Suppressor macrophage treated with lipopolysaccharide for 4 hours (primary cell): ENCODE data around the gene CD209.
A peak's percentile ranks its signal among the peaks of the same experiment; 100 is the strongest.
"Not testable (repeated sequence)": the region's sequence is repeated elsewhere in the genome, so short reads cannot be mapped to it uniquely, and the experiment has no call there.

Experiments used
- DNase-seq: peaks from one replicate; pipeline ENCODE4 v3.0.0-alpha.2; 2020

The CD209 gene

DNA sequence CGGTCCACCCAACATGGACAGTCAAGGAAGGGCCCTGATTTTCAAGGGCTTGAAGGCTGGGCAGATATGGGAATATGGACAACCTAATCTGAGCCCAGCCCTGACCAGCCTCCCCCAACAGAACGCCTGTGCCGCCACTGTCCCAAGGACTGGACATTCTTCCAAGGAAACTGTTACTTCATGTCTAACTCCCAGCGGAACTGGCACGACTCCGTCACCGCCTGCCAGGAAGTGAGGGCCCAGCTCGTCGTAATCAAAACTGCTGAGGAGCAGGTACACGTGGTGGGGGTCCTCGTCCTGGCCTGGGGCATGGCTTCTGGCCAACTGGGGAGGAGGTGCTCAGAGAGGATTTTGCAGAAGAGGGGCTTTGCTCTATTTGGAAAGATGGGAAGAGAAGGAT is 19.2 kb upstream of the CD209 start:
- no peak for DNase-seq

DNA sequence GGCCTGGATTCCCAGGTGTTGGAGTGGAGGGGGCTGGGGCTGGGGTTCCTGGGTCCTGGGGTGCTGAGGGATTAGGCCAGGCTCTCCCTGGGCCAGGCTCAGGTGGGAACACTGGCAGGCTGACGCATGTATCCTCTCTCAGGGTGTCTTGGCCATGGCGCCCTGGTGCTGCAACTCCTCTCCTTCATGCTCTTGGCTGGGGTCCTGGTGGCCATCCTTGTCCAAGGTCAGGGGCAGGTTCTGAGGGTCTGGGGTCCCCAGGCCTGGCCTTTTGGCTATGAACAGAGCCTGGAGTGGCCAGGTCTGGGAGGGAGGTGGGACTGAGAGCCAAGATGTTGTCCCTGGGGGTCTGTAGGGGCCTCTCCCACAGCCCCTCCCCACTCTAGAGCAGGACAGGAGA is 17.7 kb upstream of the CD209 start:
- not testable (repeated sequence) for DNase-seq

DNA sequence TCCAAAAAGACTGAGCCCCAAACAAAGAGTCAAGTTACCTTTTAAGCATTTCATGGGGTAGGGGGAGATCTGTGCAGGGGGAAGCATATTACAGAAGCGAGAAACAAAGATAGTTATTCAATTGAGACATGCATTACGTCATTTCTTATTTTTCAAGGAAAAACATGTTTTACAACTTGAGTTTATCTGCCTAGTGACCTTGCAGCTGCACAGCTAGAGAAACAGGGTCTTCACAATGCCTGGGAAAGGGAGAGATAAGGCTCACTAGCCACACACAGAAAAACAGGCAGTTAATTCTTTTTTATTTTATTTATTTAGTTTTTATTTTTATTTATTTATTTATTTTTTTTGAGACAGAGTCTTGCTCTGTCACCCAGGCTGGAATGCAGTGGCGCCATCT is 16.8 kb upstream of the CD209 start:
- DNase-seq, result not testable (repeated sequence)

DNA sequence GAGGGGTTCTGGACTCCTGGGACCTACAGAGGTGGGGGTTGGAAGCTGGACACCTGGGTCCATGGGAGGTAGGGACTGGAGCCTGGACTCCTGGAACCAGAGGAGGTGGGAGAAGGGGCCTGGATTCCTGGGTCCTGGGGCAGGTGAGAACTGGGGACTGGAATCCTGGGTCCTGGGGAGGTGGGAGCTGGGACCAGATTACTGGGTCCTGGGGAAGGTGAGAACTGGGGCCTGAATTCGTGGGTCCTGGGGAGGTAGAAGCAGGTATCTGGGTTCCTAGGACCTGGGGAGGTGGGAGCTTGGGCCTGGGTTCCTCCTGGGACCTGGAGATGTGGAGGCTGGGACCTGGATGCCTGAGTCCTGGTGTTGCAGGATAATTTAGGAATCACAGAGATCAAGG is 16.4 kb upstream of the CD209 start:
- DNase-seq, result no peak

DNA sequence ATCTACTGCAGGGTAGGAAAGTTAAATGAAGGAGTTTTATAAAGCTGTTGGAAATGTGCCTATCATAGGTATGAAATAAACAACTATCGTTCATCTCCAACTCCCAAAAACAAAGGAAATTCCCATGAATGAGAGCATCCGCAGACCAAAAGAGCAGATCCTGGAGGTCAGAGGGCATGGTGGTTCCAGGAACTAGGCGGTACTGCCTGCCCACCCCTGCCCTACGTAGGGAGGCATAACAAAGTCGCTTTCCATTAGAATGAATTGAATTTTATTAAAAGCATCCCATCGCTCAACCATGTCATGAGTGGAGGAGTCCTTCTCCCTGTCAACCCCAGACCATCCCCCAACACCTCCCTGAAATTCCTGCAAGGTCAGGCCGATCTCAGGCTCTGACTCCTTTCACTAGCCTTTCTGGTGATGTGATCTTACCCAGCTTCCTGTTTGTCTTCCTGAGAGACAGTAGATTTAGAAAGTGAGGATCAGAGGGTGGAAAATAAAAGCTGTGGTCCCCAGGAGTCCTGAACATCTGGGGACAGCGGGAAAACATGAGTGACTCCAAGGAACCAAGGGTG is 15.5 kb upstream of the CD209 start, which contains the start of gene CLEC4M:
CLEC4M (plus strand) TSS at position 525 of the 575 bp plus-strand sequence; CDS start at position 549, 24 bp downstream.
- DNase-seq, result no peak

DNA sequence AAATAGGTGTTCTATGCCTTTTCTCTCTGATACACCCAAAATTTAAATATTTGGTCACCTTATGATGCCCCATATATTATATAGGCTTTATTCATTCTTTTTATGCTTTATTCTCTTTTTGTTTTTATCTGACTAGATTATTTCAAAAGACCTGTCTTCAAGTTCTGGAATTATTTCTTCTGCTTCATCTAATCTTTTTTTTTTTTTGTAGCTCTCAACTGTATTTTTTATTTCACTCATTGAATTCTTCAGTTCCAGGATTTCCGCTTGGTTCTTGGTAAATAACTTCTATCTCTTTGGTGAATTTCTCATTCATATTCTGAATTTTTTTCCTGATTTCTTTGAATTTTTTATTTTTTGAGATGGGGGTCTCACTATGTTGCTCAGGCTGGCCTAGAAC is 11.8 kb upstream of the CD209 start:
- no peak for DNase-seq

DNA sequence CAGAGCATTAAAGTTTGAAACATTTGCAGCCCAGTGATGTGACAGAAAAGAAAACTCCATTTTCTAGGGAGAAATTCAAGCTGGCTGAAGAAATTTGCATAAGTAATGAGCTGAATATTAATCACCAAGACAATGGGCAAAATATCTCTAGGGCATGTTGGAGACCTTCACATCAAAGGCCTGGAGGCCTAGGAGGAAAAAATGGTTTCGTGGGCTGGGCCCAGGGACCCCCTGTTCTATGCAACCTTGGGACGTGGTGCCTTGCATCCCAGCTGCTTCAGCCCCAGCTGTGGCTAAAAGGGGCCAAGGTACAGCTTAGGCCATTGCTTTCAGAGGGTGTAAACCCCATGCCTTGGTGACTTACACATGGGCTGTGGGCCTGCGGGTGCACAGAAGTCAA is 10.0 kb upstream of the CD209 start:
- DNase-seq, result no peak

DNA sequence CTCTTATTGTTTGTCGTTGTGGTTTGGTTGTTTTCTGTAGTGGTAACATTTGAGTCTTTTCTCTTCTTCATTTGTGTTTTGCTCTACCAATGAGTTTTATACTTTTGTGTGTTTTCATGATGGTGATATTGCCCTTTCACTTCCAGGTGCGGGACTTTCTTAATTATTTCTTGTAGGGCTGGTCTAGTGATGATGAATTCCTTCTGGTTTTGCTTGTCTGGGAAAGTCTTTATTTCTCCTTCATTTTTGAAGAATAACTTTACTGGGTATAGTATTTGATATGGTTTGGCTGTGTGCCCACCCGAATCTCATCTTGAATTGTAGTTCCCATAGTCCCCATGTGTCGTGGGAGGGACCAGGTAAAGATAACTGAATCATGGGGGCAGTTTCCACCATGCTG is 8.9 kb upstream of the CD209 start:
- no peak for DNase-seq

DNA sequence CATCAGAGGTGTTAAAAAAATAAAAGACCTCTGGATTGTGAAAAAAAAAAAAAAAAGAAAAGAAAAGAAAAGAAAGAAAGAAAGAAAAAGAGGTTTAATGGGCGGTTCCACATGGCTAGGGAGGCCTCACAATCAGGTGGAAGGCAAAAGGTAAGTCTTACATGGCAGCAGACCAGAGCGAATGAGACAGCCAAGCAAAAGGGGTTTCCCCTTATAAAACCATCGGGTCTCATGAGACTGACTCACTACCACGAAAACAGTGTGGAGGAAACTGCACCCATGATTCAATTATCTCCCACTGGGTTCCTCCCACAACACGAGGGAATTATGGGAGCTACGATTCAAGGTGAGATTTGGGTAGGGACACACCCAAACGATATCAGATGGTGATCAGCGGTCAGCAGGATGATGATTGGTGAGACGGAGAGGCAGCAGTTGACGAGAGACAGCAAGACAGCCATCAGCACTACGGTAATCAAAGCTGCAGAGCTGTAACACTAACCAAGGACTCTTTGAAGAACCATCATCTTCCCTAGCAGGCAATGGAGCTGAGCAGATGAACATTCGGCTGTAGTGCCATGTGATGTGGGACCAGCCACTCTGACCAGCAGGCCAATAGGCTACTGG is 3.9 kb upstream of the CD209 start:
- DNase-seq, result peak; percentile 86

DNA sequence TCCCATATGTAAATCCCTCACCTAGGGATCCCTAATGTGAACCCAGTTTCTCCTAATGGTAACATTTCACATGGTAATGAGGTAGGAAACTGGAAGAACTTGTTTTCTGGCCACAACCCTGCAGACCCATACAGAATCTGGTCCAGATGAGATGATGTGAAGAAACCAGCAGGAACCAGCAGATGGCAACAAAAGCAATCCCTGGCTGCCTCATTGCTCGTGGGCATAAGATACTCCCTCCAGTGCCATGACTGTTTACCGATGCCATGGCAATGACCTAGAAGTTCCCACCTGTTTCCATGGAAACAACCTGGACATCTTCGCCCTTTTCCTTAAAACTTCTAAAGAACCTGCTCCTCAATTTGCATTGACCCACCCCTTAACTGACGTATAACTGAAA is 1.4 kb upstream of the CD209 start:
- DNase-seq, result peak; percentile 27

DNA sequence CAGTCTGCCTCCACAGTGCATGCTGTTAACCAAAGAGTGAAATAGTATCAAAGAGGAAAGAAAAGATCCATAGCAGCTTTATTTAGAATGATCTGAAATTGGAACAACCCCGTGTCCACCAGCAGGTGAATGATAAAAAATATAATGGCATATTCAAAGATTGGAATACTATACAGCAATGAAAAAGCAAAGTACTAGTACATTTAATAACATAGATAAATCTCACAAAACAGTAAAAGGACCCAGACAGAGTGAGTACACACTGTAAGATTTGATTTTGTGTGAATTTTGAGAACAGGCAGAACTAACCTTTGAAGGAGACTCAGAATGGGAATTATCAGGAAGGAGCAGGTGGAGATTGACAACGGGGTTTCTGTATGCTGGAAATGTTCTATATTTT is 837 bp upstream of the CD209 start:
- no peak for DNase-seq

DNA sequence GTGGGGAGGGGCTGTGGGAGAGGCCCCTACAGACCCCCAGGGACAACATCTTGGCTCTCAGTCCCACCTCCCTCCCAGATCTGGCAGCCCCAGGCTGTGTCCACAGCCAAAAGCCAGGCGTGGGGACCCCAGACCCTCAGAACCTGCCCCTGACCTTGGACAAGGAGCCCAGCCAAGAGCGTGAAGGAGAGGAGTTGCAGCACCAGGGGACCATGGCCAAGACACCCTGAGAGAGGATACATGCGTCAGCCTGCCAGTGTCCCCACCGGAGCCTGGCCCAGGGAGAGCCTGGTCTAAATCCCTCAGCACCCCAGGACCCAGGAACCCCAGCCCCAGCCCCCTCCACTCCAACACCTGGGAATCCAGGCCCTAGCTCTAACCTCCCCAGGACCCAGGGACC is 1.0 kb downstream of the CD209 start:
- DNase-seq, result not testable (repeated sequence)

DNA sequence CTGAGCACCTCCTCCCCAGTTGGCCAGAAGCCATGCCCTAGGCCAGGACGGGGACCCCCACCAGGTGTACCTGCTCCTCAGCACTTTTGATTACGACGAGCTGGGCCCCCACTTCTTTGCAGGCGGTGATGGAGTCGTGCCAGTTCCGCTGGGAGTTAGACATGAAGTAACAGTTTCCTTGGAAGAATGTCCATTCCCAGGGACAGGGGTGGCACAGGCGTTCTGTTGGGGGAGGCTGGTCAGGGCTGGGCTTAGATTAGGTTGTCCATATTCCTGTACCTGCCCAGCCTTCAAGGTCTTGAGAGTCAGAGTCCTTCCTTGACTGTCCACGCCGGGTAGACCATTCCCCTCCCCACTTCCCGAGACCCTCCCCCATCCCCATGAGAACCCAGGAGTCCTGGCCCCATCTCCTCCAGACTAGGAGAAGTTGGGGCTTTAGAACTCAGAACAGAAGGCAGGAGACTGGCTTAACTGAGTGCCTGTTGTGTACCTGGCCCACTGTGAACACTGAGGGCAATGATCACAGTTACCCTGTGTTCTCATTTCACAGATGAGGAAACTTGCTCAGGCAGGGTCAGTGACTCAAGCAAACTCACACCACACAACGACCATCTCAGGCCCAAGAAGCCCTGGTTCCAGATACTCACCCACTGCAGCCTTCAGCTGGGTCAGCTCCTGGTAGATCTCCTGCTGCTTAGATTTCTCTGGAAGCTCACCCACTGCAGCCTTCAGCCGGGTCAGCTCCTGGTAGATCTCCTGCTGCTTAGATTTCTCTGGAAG is 2.3 kb downstream of the CD209 start:
- DNase-seq, result peak; percentile 38

DNA sequence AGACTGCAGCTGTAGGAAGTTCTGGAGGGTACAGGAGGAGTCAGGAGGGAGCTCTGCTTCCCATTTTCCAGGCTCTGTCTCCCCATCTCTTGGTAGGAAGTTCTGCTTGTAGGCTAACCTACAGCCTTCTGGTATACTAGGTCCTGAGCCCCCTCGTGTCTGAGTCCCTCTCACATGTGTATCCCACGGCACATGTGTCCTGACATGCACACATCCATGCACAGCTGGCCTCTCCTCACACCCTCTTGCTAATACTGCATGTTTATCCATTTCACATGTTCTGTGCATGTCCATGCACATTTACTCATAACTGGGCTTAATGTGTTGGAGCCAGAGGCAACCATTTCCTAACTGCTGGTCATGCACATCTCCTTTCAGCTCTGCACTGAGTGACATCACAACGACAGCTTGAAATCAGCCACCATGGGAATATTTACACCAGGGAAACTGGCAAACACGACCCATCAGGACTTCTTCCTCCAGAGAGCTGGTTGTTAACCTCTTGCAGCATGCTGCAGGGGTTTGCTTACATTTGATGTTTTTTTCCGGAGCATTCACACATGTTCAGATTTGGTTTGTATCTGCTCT is 3.0 kb downstream of the CD209 start:
- DNase-seq, result peak; percentile 33

DNA sequence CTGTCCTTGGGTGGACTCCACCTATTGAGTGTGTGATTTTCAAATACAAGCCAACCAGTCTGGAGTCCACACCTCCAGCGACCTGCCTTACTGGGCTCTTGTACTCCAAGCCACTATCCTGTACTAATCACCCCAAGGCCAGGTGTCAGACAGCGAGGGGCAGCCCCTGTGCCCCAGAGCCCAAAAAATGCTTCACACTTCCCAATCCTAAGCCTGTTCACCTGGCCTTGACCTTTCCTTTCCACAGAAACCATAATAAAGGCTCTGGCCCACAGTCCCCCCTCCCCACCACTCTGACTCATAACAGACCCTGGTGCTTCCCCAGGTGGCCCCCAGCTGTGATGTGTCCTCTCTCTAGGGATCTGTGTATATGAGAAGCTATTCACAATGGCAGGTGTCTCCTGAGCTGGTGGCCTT is 3.9 kb downstream of the CD209 start:
- no peak for DNase-seq

DNA sequence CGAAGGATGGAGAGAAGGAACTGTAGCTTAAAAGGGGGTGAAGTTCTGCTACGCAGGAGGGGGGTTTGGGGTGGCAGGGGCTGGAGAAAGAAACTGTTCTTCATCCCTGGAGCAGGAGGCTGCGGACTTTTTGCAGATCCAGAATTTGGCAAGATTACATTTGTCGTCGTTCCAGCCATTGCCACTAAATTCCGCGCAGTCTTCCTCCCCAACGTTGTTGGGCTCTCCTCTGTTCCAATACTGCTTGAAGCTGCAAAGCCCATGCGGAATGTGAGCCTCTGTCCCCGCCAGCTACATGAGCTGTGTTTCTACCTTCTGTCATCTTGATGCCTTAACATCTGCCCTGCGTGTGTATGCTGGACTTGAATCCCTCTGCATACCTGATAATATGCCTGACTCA is 4.3 kb downstream of the CD209 start:
- no peak for DNase-seq

DNA sequence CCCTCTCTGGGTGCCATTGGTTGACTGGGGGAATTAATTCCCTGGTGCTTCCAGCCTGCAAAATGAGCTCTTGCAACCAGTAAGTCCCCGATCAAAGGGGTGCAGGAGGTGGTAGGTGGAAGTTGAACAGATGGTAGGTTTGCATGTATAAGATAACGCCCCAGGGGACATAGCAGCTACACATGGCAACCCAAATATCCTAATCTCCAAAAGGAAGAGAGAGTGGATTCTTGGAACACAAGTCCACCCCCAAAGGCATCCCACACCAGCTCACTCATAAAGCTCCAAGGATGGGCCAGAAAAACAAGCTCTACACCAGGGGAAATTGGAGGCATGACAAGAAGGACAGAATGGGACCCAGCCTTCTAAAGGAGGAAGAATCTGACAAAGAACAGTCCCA is 4.8 kb downstream of the CD209 start:
- DNase-seq, result no peak

DNA sequence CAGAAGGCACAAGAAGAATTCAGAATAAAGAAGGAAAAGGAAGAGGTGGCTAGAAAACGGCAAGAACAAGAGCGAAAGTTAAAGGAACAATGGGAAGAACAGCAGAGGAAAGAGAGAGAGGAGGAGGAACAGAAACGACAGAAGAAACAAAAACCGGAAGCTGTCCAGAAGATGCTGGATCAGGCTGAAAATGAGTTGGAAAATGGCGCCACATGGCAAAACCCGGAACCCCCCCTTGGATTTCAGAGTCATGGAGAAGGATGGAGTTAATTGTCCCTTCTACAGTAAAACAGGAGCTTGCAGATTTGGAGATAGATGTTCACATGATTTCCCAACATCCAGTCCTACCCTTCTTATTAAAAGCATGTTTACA is 6.7 kb downstream of the CD209 start:
- peak; percentile 52 for DNase-seq

DNA sequence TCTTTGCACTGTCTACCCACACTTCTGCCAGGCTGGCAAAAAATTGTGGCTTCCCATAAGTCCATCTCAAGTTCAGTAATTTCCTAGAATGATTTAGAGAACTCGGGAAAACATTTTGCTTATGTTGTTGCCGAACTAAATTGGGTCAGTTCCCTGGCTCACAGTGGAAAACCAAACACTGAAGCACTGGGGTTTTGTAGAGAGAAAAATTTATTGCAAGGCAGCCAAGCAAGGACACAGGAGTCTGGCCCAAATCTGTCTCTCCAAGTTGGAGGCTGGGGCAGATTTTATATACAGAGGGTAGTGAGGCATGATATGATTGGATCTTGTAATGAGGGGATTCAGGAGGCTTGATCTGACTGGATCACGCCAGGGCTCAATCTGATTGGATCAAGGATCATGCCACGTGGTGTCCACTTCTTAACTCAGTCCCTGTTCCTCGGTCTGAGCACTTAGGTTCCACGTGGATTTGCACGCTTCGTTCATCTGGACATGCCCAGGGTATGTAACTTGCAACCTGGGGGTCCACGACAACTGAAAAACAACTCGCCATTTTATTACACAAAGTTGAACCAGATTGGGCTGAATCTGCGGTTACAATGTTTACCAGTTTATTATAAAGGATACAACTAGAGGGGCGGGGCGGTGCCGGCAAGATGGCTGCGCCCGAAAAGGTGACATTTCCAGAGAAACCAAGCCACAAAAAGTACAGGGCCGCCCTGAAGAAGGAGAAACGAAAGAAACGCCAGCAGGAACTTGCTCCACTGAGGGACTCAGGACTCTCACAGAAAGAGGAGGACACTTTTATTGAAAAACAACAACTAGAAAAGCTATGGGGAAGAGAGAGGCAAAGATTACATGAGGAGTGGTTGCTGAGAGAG is 7.3 kb downstream of the CD209 start:
- peak; percentile 51 for DNase-seq

DNA sequence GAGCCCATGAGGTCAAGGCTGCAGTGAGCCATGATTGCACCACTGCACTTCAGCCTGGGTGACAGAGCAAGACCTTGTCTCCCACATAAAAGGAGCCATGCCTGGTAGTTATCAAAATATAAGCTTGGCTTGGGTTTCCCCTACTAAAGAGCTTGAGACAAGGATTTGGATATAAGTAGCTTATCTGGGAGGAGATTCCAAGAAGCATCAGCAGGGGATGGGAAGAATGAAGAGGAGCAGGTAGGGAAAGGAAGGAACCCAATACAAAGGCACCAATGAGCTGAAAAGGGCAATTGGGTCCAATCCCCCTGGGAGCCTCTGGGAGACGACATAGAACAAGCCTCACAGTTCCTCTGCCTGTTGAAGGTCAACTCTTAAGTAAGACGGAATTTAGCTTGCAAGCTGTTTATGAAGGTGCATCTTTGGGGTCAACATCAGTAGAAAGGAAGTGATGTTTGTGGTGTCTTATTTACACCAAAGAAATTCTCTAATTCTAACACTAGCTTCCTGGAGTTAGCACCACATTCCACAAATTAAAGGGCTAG is 8.1 kb downstream of the CD209 start:
- DNase-seq, result no peak

DNA sequence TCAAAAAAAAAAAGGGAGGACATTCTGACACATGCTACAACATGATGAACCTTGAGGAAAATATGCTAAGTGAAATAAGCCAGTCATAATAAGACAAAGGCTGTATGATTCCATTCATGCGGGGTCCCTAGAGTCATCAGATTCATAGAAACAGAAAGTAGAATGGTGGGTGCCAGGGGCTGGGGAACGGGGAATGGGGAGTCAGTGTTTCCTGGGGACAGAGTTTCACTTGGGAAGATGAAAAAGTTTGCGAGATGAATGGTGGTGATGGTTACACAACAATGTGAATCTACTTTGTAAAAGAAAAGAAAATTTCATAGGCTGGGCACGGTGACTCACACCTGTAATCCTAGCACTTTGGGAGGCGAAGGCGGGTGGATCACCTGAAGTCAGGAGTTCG is 9.3 kb downstream of the CD209 start:
- peak; percentile 59 for DNase-seq

DNA sequence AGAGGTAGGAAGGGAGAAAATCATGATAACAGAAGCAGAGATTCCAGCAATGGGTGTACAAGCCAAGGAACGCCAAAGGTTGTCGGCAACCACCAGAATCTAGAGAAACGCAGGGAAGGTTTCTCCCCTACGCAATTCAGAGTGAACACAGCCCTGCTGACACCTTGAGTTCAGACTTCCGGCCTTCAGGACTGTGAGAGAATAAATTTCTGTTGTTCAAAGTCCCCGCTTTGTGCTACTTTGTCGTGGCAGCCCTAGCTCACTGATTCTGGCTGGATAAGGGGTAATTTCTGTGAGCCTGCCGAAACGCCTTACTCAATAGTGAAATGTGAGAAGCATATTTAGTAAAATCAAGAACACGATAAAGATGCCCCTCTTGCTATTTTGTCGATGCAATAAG is 10.1 kb downstream of the CD209 start:
- DNase-seq, result no peak

DNA sequence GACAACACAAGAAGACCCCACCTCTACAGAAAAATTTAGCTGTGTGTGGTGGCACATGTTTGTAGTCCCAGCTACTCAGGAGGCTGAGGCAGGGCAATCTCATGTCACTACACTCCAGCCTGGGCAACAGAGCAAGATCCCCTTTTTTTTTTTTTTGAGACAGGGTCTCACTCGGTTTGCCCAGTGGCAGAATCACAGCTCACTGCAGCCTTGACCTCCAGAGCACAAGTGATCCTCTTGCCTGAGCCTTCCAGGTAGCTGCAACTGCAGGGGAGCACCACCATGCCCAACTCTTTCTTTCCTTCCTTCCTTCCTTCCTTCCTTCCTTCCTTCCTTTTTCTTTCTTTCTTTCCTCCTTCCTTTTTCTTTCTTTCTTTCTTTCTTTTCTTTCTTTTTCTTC is 11.2 kb downstream of the CD209 start:
- DNase-seq, result no peak
